A549 (cell line): Measurements from ENCODE around the gene ORMDL2. TPM values are rescaled to one million over a fixed set of nuclear protein-coding genes. Genes with fewer than 3 reads are reported as not detected.

Source experiments
- ATAC-seq, 2 experiments: fragments of 200-7000 bp in 1 of 2; fragments of >200 bp in 1 of 2; cut with Nextera tagmentation in 1 of 2; cut with Tn5 transposase in 1 of 2; 3 replicates each; pipeline versions ENCODE4 v1.8.0 to v1.9.1; 2018 to 2020; ENCODE audit warnings: mild to moderate bottlenecking in 1 of 2, moderate library complexity in 1 of 2
- CTCF ChIA-PET: fragments of 300-600 bp; sonication (Branson Sonifier 250); formaldehyde crosslinking; extraction: SDS; loops from one replicate; lab custom pipeline; 2021; ENCODE audit warnings: antibody characterized with exemption, inconsistent platforms; lab: Yijun Ruan, JAX
- POLR2A ChIA-PET: fragments of 350-600 bp; formaldehyde crosslinking; extraction: SDS; loops from one replicate; lab custom pipeline; 2021; ENCODE audit warnings: antibody characterized with exemption, inconsistent platforms; lab: Yijun Ruan, JAX
- DNase-seq, 2 experiments: peaks; one replicate each; pipeline versions ENCODE4 v3.0.0 to v3.0.0-alpha.2; 2011 to 2016; ENCODE audit warnings: low read depth in 1 of 2, low spot score in 1 of 2
- FAIRE-seq: peaks from 2 replicates; lab custom pipeline; 2011; peaks lifted over from hg19 to GRCh38; lab: Jason Lieb, UNC
- H3K27ac ChIP-seq, 2 experiments: fragments of >200 bp; sonication (Bioruptor Twin); formaldehyde crosslinking; 3 replicates each; pipeline ENCODE4 v1.5.1; 2016 to 2017
- H3K4me1 ChIP-seq: fragments of >200 bp; sonication (Bioruptor Twin); formaldehyde crosslinking; 3 replicates; pipeline ENCODE4 v1.6.1; 2016
- H3K4me2 ChIP-seq: fragments of >200 bp; sonication (Bioruptor Twin); formaldehyde crosslinking; 3 replicates; pipeline ENCODE4 v1.6.1; 2016
- H3K4me3 ChIP-seq: fragments of >200 bp; sonication (Bioruptor Twin); formaldehyde crosslinking; 3 replicates; pipeline ENCODE4 v1.5.1; 2016
- H3K9me3 ChIP-seq: fragments of >200 bp; sonication (Bioruptor Twin); formaldehyde crosslinking; 3 replicates; pipeline ENCODE4 v1.6.1; 2016
- BHLHE40 ChIP-seq: IDR thresholded peaks from 2 replicates; pipeline ENCODE4 v1.6.1; 2012; ENCODE audit warnings: low read depth, low read length, inconsistent platforms
- CHD2 ChIP-seq: fragments of 150-350 bp; IDR thresholded peaks from 2 replicates; pipeline ENCODE4 v1.6.1; 2014; ENCODE audit warnings: low read length; ENCODE audit not compliant: partially characterized antibody
- CHD4 ChIP-seq: fragments of 200-600 bp; sonication (generic); IDR thresholded peaks from 2 replicates; pipeline ENCODE4 v1.6.1; 2016; ENCODE audit warnings: antibody characterized with exemption, mild to moderate bottlenecking, borderline replicate concordance
- EHF ChIP-seq: fragments of 250-450 bp; sonication (Bioruptor Pico); IDR thresholded peaks from 2 replicates; pipeline ENCODE4 v1.5.0; 2020; ENCODE audit warnings: mild to moderate bottlenecking
- ELK1 ChIP-seq: fragments of 150-350 bp; IDR thresholded peaks from 2 replicates; pipeline ENCODE4 v1.6.1; 2014; ENCODE audit warnings: low read depth, mild to moderate bottlenecking, low read length
- GATA3 ChIP-seq: IDR thresholded peaks from 2 replicates; pipeline ENCODE4 v1.6.1; 2012; ENCODE audit warnings: borderline replicate concordance
- HDAC2 ChIP-seq: fragments of 200-600 bp; sonication (generic); IDR thresholded peaks from 2 replicates; pipeline ENCODE4 v1.6.1; 2016
- HES2 ChIP-seq: fragments of >200 bp; sonication (Bioruptor Twin); formaldehyde crosslinking; IDR thresholded peaks from 2 replicates; pipeline ENCODE4 v1.6.1; 2016
- HEYL ChIP-seq: fragments of 250-450 bp; sonication (Bioruptor Pico); IDR thresholded peaks from 2 replicates; pipeline ENCODE4 v1.8.0; 2021; ENCODE audit warnings: mild to moderate bottlenecking, moderate library complexity
- HOXB13 ChIP-seq: fragments of 250-450 bp; sonication (Bioruptor Pico); IDR thresholded peaks from 2 replicates; pipeline ENCODE4 v1.5.0; 2020; ENCODE audit warnings: low read depth, mild to moderate bottlenecking, moderate library complexity
- HOXB5 ChIP-seq: fragments of 250-450 bp; sonication (Bioruptor Pico); IDR thresholded peaks from 2 replicates; pipeline ENCODE4 v1.5.0; 2020; ENCODE audit warnings: mild to moderate bottlenecking, moderate library complexity
- JUNB ChIP-seq: fragments of >200 bp; sonication (Bioruptor Twin); formaldehyde crosslinking; IDR thresholded peaks from 2 replicates; pipeline ENCODE4 v1.6.1; 2016
- MAFK ChIP-seq: fragments of 450-650 bp; IDR thresholded peaks from 2 replicates; pipeline ENCODE4 v1.6.1; 2014; ENCODE audit not compliant: partially characterized antibody
- MAZ ChIP-seq: fragments of 150-350 bp; IDR thresholded peaks from 2 replicates; pipeline ENCODE4 v1.6.1; 2014; ENCODE audit warnings: antibody characterized with exemption, low read depth, low read length, borderline replicate concordance
- NPAS2 ChIP-seq: fragments of 250-450 bp; sonication (Bioruptor Pico); IDR thresholded peaks from 2 replicates; pipeline ENCODE4 v1.8.0; 2022; ENCODE audit warnings: mild to moderate bottlenecking, moderate library complexity, borderline replicate concordance
- PHF8 ChIP-seq: fragments of 200-600 bp; sonication (generic); IDR thresholded peaks from 2 replicates; pipeline ENCODE4 v1.6.1; 2016; ENCODE audit warnings: low read depth, mild to moderate bottlenecking, antibody characterized with exemption, moderate library complexity, borderline replicate concordance
- POLR2A ChIP-seq: IDR thresholded peaks from 2 replicates; pipeline ENCODE4 v1.6.1; 2012; ENCODE audit warnings: mild to moderate bottlenecking, low read length
- POLR2AphosphoS2 ChIP-seq: conservative IDR thresholded peaks from 2 replicates; pipeline ENCODE4 v1.6.1; 2012; ENCODE audit warnings: low read length, improper control_type of control experiment, inconsistent platforms
- SMC3 ChIP-seq: fragments of >200 bp; sonication (Bioruptor Twin); formaldehyde crosslinking; IDR thresholded peaks from 3 replicates; pipeline ENCODE4 v1.6.1; 2018; ENCODE audit warnings: inconsistent platforms
- TP53 ChIP-seq: fragments of 250-450 bp; sonication (Bioruptor Pico); IDR thresholded peaks from 2 replicates; pipeline ENCODE4 v1.5.0; 2021; ENCODE audit warnings: mild to moderate bottlenecking, moderate library complexity
- ZFP36 ChIP-seq: fragments of 450-650 bp; IDR thresholded peaks from 2 replicates; pipeline ENCODE4 v1.6.1; 2014; ENCODE audit warnings: borderline replicate concordance; ENCODE audit not compliant: partially characterized antibody
- WGBS: methylation state at CpG from one replicate; pipeline ENCODE4 v1.1.6; 2017; ENCODE audit errors: missing lambda C conversion rate; 5-methylcytosine and 5-hydroxymethylcytosine counted together
- polyA plus RNA-seq, 4 experiments: library from polyadenylated mRNA; depleted of rRNA in 3 of 4; stranded (reverse); fragments of >200 nt; fragmentation: RNase III in 1 of 4; extraction: RNeasy Plus Mini Kit Qiagen cat#74134 plus additional on column Dnase treatment in 1 of 4; gene quantifications; 2 replicates in 3 of 4; 3 replicates in 1 of 4; pipeline ENCODE4 v1.2.3, GENCODE V29; 2011 to 2017
- TF ChIP-seq, protein P1 (sequence below): IDR thresholded peaks from 2 replicates; pipeline ENCODE4 v1.6.1; 2012
- TF ChIP-seq, protein P2 (sequence below): fragments of >200 bp; sonication (Bioruptor Twin); formaldehyde crosslinking; IDR thresholded peaks from 3 replicates; pipeline ENCODE4 v1.5.1; 2016
- TF ChIP-seq, protein P3 (sequence below): fragments of 450-650 bp; IDR thresholded peaks from 2 replicates; pipeline ENCODE4 v1.6.1; 2014; ENCODE audit warnings: antibody characterized with exemption

Gene ORMDL2
- polyA plus RNA-seq, 2 of the 4 experiments (the other 2 are of a cell fraction) = 79.0 to 93.6 TPM

GRCh38 chr12:55789171-55789570 is 28.7 kb upstream of the ORMDL2 start:
- POLR2A ChIA-PET = interaction anchor here (0.7 kb wide), 1 partner anchor 36 kb away, joined by 3 read pairs; no protein-coding TSS in a partner anchor
- no peak overlapping the region for H3K4me2 ChIP-seq
- H3K9me3 ChIP-seq = no peaks in the 10 kb centered on the region
- CTCF ChIA-PET = interaction anchor here (0.6 to 2.5 kb wide), 7 partner anchors 9 to 147 kb away, joined by 3 to 18 read pairs (median 4); no protein-coding TSS in a partner anchor
- H3K27ac ChIP-seq = no peak overlapping the region
- H3K4me3 ChIP-seq = no peak overlapping the region
- no peaks in the 10 kb centered on the region for H3K4me1 ChIP-seq
- DNase-seq (no peak), FAIRE-seq (no peak), ATAC-seq (no peak)
- 85% methylated on average over 2 of the region's 2 CpGs for whole genome bisulfite sequencing
- no peak for TF ChIP-seq MAZ
- TF ChIP-seq NPAS2 (CRISPR knock-in tag) = no peak
- TF ChIP-seq HEYL = no peak
- TF ChIP-seq SMC3 = no peak
- no peak for TF ChIP-seq ELK1

GRCh38 chr12:55789893-55790292 is 27.9 kb upstream of the ORMDL2 start:
- H3K4me2 ChIP-seq = no peak overlapping the region
- CTCF ChIA-PET = interaction anchor here (0.6 to 1.8 kb wide), 3 partner anchors 14 to 146 kb away, joined by 3 to 10 read pairs (median 4); no protein-coding TSS in a partner anchor
- no peak for ATAC-seq
- FAIRE-seq = no peak
- POLR2A ChIA-PET = no interaction called here
- no peak overlapping the region for H3K27ac ChIP-seq
- no peaks in the 10 kb centered on the region for H3K9me3 ChIP-seq
- TF ChIP-seq MAFK (peak; percentile 87), HDAC2 (no peak)
- H3K4me3 ChIP-seq = no peak overlapping the region
- DNase-seq = no peak
- 94% methylated on average over 4 of the region's 4 CpGs for WGBS
- no peaks in the 10 kb centered on the region for H3K4me1 ChIP-seq

- POLR2A ChIA-PET = interaction anchor here (0.5 kb wide), 1 partner anchor 9 kb away, joined by 3 read pairs; no protein-coding TSS in a partner anchor
- no peak for ATAC-seq
- Histone ChIP-seq H3K27ac (no peak overlapping the region), H3K4me3 (no peak overlapping the region), H3K4me1 (peaks cover 6% of the 10 kb centered on the region; the same call in 1 of the 3 replicates), H3K9me3 (no peaks in the 10 kb centered on the region), H3K4me2 (no peak overlapping the region)
- FAIRE-seq = no peak
- DNase-seq = no peak
- CTCF ChIA-PET = interaction anchor here (0.6 to 7.5 kb wide), 12 partner anchors 12 to 120 kb away, joined by 3 to 114 read pairs (median 6); partner anchors contain the start of gene GDF11
- TF ChIP-seq TP53 (CRISPR knock-in tag) = no peak
Measured at GRCh38 chr12:55795950-55796349, 21.9 kb upstream of the ORMDL2 start.

GRCh38 chr12:55797068-55797467 is 20.8 kb upstream of the ORMDL2 start:
- H3K4me1 ChIP-seq = peaks cover 6% of the 10 kb centered on the region; the same call in 1 of the 3 replicates
- no peak overlapping the region for H3K27ac ChIP-seq
- ChIA-PET POLR2A (no interaction called here), CTCF (interaction anchor here (0.6 to 7.5 kb wide), 18 partner anchors 9 to 809 kb away, joined by 3 to 114 read pairs (median 5); partner anchors contain the start of genes CD63 and GDF11)
- DNase-seq = peak; percentile 62 to 65
- H3K9me3 ChIP-seq = no peaks in the 10 kb centered on the region
- no peak overlapping the region for H3K4me2 ChIP-seq
- H3K4me3 ChIP-seq = no peak overlapping the region
- peak in 1 of 2 experiments; percentile 87; a peak in 3 of 6 replicates for ATAC-seq
- 31% methylated on average over 5 of the region's 5 CpGs for WGBS
- FAIRE-seq = no peak
- no peak for TF ChIP-seq PHF8
- no peak for TF ChIP-seq EHF
- TF ChIP-seq SMC3 = peak; percentile 43
- no peak for TF ChIP-seq HOXB13
- TF ChIP-seq JUNB = no peak
- no peak for TF ChIP-seq BHLHE40
- no peak for TF ChIP-seq CHD4
- TF ChIP-seq, protein P1, sequence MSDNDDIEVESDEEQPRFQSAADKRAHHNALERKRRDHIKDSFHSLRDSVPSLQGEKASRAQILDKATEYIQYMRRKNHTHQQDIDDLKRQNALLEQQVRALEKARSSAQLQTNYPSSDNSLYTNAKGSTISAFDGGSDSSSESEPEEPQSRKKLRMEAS = no peak
- no peak for TF ChIP-seq GATA3
- no peak for TF ChIP-seq HOXB5 (CRISPR knock-in tag)
- no peak for TF ChIP-seq CHD2
- TF ChIP-seq ZFP36 = no peak
- TF ChIP-seq, protein P2, sequence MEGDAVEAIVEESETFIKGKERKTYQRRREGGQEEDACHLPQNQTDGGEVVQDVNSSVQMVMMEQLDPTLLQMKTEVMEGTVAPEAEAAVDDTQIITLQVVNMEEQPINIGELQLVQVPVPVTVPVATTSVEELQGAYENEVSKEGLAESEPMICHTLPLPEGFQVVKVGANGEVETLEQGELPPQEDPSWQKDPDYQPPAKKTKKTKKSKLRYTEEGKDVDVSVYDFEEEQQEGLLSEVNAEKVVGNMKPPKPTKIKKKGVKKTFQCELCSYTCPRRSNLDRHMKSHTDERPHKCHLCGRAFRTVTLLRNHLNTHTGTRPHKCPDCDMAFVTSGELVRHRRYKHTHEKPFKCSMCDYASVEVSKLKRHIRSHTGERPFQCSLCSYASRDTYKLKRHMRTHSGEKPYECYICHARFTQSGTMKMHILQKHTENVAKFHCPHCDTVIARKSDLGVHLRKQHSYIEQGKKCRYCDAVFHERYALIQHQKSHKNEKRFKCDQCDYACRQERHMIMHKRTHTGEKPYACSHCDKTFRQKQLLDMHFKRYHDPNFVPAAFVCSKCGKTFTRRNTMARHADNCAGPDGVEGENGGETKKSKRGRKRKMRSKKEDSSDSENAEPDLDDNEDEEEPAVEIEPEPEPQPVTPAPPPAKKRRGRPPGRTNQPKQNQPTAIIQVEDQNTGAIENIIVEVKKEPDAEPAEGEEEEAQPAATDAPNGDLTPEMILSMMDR = peak; percentile 51
- TF ChIP-seq, protein P3, sequence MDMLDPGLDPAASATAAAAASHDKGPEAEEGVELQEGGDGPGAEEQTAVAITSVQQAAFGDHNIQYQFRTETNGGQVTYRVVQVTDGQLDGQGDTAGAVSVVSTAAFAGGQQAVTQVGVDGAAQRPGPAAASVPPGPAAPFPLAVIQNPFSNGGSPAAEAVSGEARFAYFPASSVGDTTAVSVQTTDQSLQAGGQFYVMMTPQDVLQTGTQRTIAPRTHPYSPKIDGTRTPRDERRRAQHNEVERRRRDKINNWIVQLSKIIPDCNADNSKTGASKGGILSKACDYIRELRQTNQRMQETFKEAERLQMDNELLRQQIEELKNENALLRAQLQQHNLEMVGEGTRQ = no peak
- TF ChIP-seq ELK1 = no peak
- no peak for TF ChIP-seq POLR2AphosphoS2
- no peak for TF ChIP-seq HEYL
- no peak for TF ChIP-seq HES2
- TF ChIP-seq POLR2A = no peak
